ENCODE results near the gene SUMF1. TPM values are rescaled to one million over a fixed set of nuclear protein-coding genes. Genes with fewer than 3 reads are reported as not detected.

SUMF1 gene
- total RNA-seq, 1 donor, result 45.6 TPM

GRCh38 chr3:4380013-4380412, 87.1 kb downstream of the SUMF1 start:
- H3K4me3 ChIP-seq (ENCODE audit: low read depth, low read length), result no peak overlapping the region
- DNase-seq (ENCODE audit: low read depth), result no peak
- TF ChIP-seq CTCF (IDR thresholded peaks at IDR 0.05; ENCODE audit: insufficient read depth, low read length), result no peak

GRCh38 chr3:4376499-4376898, 90.6 kb downstream of the SUMF1 start:
- no peak overlapping the region for H3K4me3 ChIP-seq (ENCODE audit: low read depth, low read length)
- DNase-seq (ENCODE audit: low read depth), result peak; percentile 9
- no peak for TF ChIP-seq CTCF (IDR thresholded peaks at IDR 0.05; ENCODE audit: insufficient read depth, low read length)

- H3K4me3 ChIP-seq (ENCODE audit: low read depth, low read length), result no peak overlapping the region
- no peak for TF ChIP-seq CTCF (IDR thresholded peaks at IDR 0.05; ENCODE audit: insufficient read depth, low read length)
- DNase-seq (ENCODE audit: low read depth), result no peak
These were observed 91.2 kb downstream of the SUMF1 start for GRCh38 chr3:4375911-4376310.

GRCh38 chr3:4373669-4374068, 93.4 kb downstream of the SUMF1 start:
- TF ChIP-seq CTCF (IDR thresholded peaks at IDR 0.05; ENCODE audit: insufficient read depth, low read length), result no peak
- H3K4me3 ChIP-seq (ENCODE audit: low read depth, low read length), result no peak overlapping the region
- no peak for DNase-seq (ENCODE audit: low read depth)

- TF ChIP-seq CTCF (IDR thresholded peaks at IDR 0.05; ENCODE audit: insufficient read depth, low read length), result no peak
- no peak for DNase-seq (ENCODE audit: low read depth)
- no peak overlapping the region for H3K4me3 ChIP-seq (ENCODE audit: low read depth, low read length)
These were observed 104.5 kb downstream of the SUMF1 start for GRCh38 chr3:4362523-4362922.

- TF ChIP-seq CTCF (IDR thresholded peaks at IDR 0.05; ENCODE audit: insufficient read depth, low read length), result no peak
- no peak for DNase-seq (ENCODE audit: low read depth)
- no peak overlapping the region for H3K4me3 ChIP-seq (ENCODE audit: low read depth, low read length)
These were observed 106.3 kb downstream of the SUMF1 start for GRCh38 chr3:4360817-4361216.

- no peak for DNase-seq (ENCODE audit: low read depth)
- no peak overlapping the region for H3K4me3 ChIP-seq (ENCODE audit: low read depth, low read length)
- TF ChIP-seq CTCF (IDR thresholded peaks at IDR 0.05; ENCODE audit: insufficient read depth, low read length), result no peak
These were observed 107.1 kb downstream of the SUMF1 start for GRCh38 chr3:4359805-4360502.

All from fibroblast of the aortic adventitia (primary cell).